GM12872 (cell line): ENCODE results near the gene ZNF511.

ENCODE experiments used
- CTCF ChIP-seq: IDR thresholded peaks from 3 replicates; pipeline ENCODE4 v1.5.1; 2011; ENCODE audit warnings: low read depth, mild to moderate bottlenecking, low read length, moderate library complexity; ENCODE audit not compliant: insufficient read depth

The ZNF511 gene

GRCh38 chr10:133266056-133266795 is 42.5 kb upstream of the ZNF511 start:
- TF ChIP-seq CTCF: no peak

GRCh38 chr10:133267293-133267692 is 41.4 kb upstream of the ZNF511 start:
- TF ChIP-seq CTCF: no peak

GRCh38 chr10:133267829-133268228 is 40.9 kb upstream of the ZNF511 start:
- no peak for TF ChIP-seq CTCF

- no peak for TF ChIP-seq CTCF
Measured at GRCh38 chr10:133268532-133268931, 40.2 kb upstream of the ZNF511 start.

- TF ChIP-seq CTCF: no peak
Measured at GRCh38 chr10:133269367-133269766, 39.3 kb upstream of the ZNF511 start.

- TF ChIP-seq CTCF: no peak
Measured at GRCh38 chr10:133270204-133270603, 38.5 kb upstream of the ZNF511 start.

- TF ChIP-seq CTCF: no peak
Measured at GRCh38 chr10:133270773-133271297, 37.9 kb upstream of the ZNF511 start.
